HL-60 (cell line): ENCODE measurements around the gene SLC1A1.

Source experiments
- DNase-seq, 2 experiments: peaks; one replicate each; pipeline ENCODE4 v3.0.0-alpha.2; 2010 to 2020; ENCODE audit warnings: low read depth in 1 of 2, low spot score in 1 of 2
- H3K27ac ChIP-seq: fragments of 250-450 bp; sonication (Bioruptor Pico); replicated peaks from 2 replicates; pipeline ENCODE4 v1.5.1; 2020; ENCODE audit warnings: mild to moderate bottlenecking, moderate library complexity
- H3K27me3 ChIP-seq: fragments of 250-450 bp; sonication (Bioruptor Pico); 2 replicates; pipeline ENCODE4 v1.5.1; 2021; ENCODE audit warnings: mild to moderate bottlenecking, moderate library complexity; ENCODE audit not compliant: insufficient read depth, poor library complexity, severe bottlenecking
- H3K4me3 ChIP-seq: replicated peaks from 2 replicates; pipeline ENCODE4 v1.5.1; 2011; ENCODE audit warnings: mild to moderate bottlenecking, control low read depth, low read length; ENCODE audit not compliant: insufficient read depth
- CTCF ChIP-seq: IDR thresholded peaks from one replicate; pipeline ENCODE4 v1.5.1; 2011; ENCODE audit warnings: low read length, control low read depth, inconsistent platforms; ENCODE audit not compliant: insufficient read depth
- GABPA ChIP-seq: IDR thresholded peaks from 2 replicates; pipeline ENCODE4 v1.6.1; 2012; ENCODE audit warnings: low read depth
- POLR2AphosphoS5 ChIP-seq: IDR thresholded peaks from 2 replicates; pipeline ENCODE4 v1.6.1; 2012; ENCODE audit warnings: low read depth
- REST ChIP-seq: IDR thresholded peaks from 2 replicates; pipeline ENCODE4 v1.6.1; 2012; ENCODE audit warnings: low read depth; ENCODE audit not compliant: insufficient replicate concordance
- SPI1 ChIP-seq: IDR thresholded peaks from 2 replicates; pipeline ENCODE4 v1.6.1; 2012; ENCODE audit warnings: low read depth, mild to moderate bottlenecking, borderline replicate concordance

The SLC1A1 gene

DNA sequence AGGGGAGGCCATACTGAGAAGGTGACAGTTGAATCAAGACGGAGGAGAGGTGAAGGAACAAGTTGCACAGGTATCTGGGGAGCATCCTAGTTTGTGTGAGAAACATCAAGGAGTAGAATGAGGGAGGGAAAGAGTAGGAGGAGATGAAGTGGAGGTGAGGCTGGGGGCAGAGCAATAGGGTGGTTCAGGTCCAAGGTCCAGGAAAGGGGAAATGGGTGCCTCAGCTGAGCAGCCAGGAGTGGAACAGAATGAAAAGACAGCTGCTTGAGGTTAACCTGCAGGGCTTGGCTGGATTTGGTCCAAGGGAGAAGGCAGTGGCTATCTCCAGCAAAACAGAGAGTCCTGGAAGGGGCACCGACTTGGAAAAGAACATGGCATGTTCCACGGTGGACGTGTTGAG is 5.3 kb downstream of the SLC1A1 start:
- TF ChIP-seq REST: no peak
- TF ChIP-seq CTCF: no peak
- TF ChIP-seq SPI1: no peak
- TF ChIP-seq GABPA: no peak
- no peak for TF ChIP-seq POLR2AphosphoS5
- H3K27ac ChIP-seq: no peak overlapping the region
- peaks cover 38% of the 10 kb centered on the region for H3K27me3 ChIP-seq
- H3K4me3 ChIP-seq: no peak overlapping the region
- no peak for DNase-seq

DNA sequence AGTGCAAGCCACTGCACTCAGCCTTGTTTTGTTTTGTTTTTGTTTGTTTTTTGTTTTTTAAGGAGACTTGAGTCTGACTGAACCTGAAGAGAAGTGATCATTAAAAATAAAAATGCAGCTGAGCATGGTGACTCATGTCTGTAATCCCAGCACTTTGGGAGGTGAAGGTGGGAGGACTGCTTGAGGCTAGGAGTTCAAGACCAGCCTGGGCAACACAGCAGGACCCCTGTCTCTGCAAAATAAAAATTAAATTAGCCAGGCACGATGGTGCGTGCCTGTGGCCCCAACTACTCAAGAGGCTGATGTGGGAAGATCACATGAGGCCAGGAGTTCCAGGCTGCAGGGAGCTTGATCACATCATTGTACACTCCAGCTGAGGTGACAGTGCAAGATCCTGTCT is 6.2 kb downstream of the SLC1A1 start:
- H3K27ac ChIP-seq: no peak overlapping the region

DNA sequence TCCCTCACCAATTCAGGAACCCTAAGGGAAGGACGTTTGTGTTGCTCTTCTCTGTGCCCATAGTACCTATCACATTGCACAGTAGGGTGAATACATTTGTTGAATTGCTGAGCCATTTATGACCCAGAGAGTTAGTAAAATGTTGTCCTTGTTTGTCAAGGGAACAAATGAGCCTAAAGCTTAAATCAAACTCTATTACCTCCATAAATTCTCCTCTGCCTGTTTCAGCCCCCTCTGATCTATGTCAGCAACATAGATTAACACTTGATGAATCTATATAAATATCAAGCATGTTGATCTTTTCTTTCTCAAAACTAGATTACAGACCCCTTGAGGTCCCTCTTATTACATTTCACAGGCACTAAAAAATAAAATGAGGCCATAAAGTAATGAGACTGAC is 7.1 kb downstream of the SLC1A1 start:
- Histone ChIP-seq H3K4me3 (no peak overlapping the region), H3K27me3 (peaks cover 22% of the 10 kb centered on the region), H3K27ac (no peak overlapping the region)
- no peak for TF ChIP-seq POLR2AphosphoS5
- TF ChIP-seq SPI1: no peak
- TF ChIP-seq CTCF: no peak
- TF ChIP-seq GABPA: no peak
- no peak for TF ChIP-seq REST
- no peak for DNase-seq

More for the DNA sequence above, 6.2 kb downstream of the SLC1A1 start:
- peaks cover 29% of the 10 kb centered on the region for H3K27me3 ChIP-seq
- H3K4me3 ChIP-seq: no peak overlapping the region
- TF ChIP-seq REST: no peak
- TF ChIP-seq SPI1: no peak
- no peak for TF ChIP-seq GABPA
- TF ChIP-seq CTCF: no peak
- no peak for TF ChIP-seq POLR2AphosphoS5
- no peak for DNase-seq
